Glutamatergic neuron (in vitro differentiated cells): ENCODE results near the gene DOCK3. TPM values are rescaled to one million over a fixed set of nuclear protein-coding genes. Genes with fewer than 3 reads are reported as not detected.
A peak's percentile ranks its signal among the peaks of the same experiment; 100 is the strongest.

Experiments
- DNase-seq: peaks from one replicate; pipeline ENCODE4 v3.0.0; 2022
- H3K27ac Mint-ChIP-seq: one replicate; pipeline ENCODE4 v1.8.0; 2020; ENCODE audit warnings: mild to moderate bottlenecking, mixed read lengths, inconsistent platforms; ENCODE audit not compliant: unreplicated experiment
- H3K27me3 Mint-ChIP-seq: one replicate; pipeline ENCODE4 v1.8.0; 2020; ENCODE audit warnings: mild to moderate bottlenecking, moderate library complexity, mixed read lengths, inconsistent platforms; ENCODE audit not compliant: unreplicated experiment
- H3K36me3 Mint-ChIP-seq: one replicate; pipeline ENCODE4 v1.8.0; 2020; ENCODE audit warnings: mild to moderate bottlenecking, mixed read lengths, inconsistent platforms; ENCODE audit not compliant: unreplicated experiment
- H3K4me1 Mint-ChIP-seq: one replicate; pipeline ENCODE4 v1.8.0; 2020; ENCODE audit warnings: mild to moderate bottlenecking, low read depth, mixed read lengths, inconsistent platforms; ENCODE audit not compliant: unreplicated experiment
- H3K4me3 Mint-ChIP-seq: one replicate; pipeline ENCODE4 v1.8.0; 2020; ENCODE audit warnings: mild to moderate bottlenecking, mixed read lengths, inconsistent platforms; ENCODE audit not compliant: unreplicated experiment
- H3K9me3 Mint-ChIP-seq: one replicate; pipeline ENCODE4 v1.8.0; 2020; ENCODE audit warnings: mild to moderate bottlenecking, moderate library complexity, mixed read lengths, inconsistent platforms; ENCODE audit not compliant: unreplicated experiment
- CTCF ChIP-seq: fragments of 200-600 bp; sonication (generic); IDR thresholded peaks from one replicate; pipeline ENCODE4 v1.5.0; 2021; ENCODE audit not compliant: partially characterized antibody, unreplicated experiment
- total RNA-seq: library from RNA; stranded (reverse); fragmentation: NEBNext Ultra II Directional; extraction: Animal tissue kit (Norgen Biotek cat#: 25700); gene quantifications from one replicate; pipeline ENCODE4 v1.2.1, GENCODE V29; 2021; ENCODE audit not compliant: unreplicated experiment

The DOCK3 gene
- total RNA-seq, 1 donor from 2014 or later, result 13.4 TPM

GRCh38 chr3:51391566-51392354, 717.0 kb downstream of the DOCK3 start:
- peaks cover 5% of the 10 kb centered on the region for H3K27me3 Mint-ChIP-seq
- peak overlapping the region; percentile 88 for H3K4me3 Mint-ChIP-seq
- peaks cover 32% of the 10 kb centered on the region for H3K4me1 Mint-ChIP-seq
- H3K9me3 Mint-ChIP-seq, result peaks cover 12% of the 10 kb centered on the region
- no peak for TF ChIP-seq CTCF
- DNase-seq, result peak; percentile 50
- H3K36me3 Mint-ChIP-seq, result peaks cover 14% of the 10 kb centered on the region
- peak overlapping the region; percentile 88 for H3K27ac Mint-ChIP-seq

- H3K27ac Mint-ChIP-seq, result peak overlapping the region; percentile 68
- peaks cover 34% of the 10 kb centered on the region for H3K4me1 Mint-ChIP-seq
- peak overlapping the region; percentile 88 for H3K4me3 Mint-ChIP-seq
- no peak for TF ChIP-seq CTCF
- H3K27me3 Mint-ChIP-seq, result peaks cover 5% of the 10 kb centered on the region
- H3K36me3 Mint-ChIP-seq, result peaks cover 14% of the 10 kb centered on the region
- peaks cover 12% of the 10 kb centered on the region for H3K9me3 Mint-ChIP-seq
- DNase-seq, result no peak
Measured at GRCh38 chr3:51392355-51393133, 717.8 kb downstream of the DOCK3 start.

- Mint-ChIP-seq H3K4me3 (peak overlapping the region; percentile 88), H3K27ac (peak overlapping the region; percentile 62)
- TF ChIP-seq CTCF, result no peak
Measured at GRCh38 chr3:51393134-51393495, 718.4 kb downstream of the DOCK3 start.

GRCh38 chr3:51393564-51393963, 718.8 kb downstream of the DOCK3 start:
- Mint-ChIP-seq H3K27ac (no peak overlapping the region), H3K27me3 (peaks cover 5% of the 10 kb centered on the region), H3K4me1 (peaks cover 30% of the 10 kb centered on the region), H3K4me3 (peak overlapping the region; percentile 64), H3K36me3 (peaks cover 14% of the 10 kb centered on the region), H3K9me3 (peaks cover 12% of the 10 kb centered on the region)
- TF ChIP-seq CTCF, result no peak
- no peak for DNase-seq

More at GRCh38 chr3:51393134-51393495, 718.4 kb downstream of the DOCK3 start:
- Mint-ChIP-seq H3K36me3 (peaks cover 14% of the 10 kb centered on the region), H3K27me3 (peaks cover 5% of the 10 kb centered on the region), H3K4me1 (peaks cover 29% of the 10 kb centered on the region), H3K9me3 (peaks cover 12% of the 10 kb centered on the region)
- DNase-seq, result no peak
